ENCODE results near the gene ALDH1L1. TPM values are rescaled to one million over a fixed set of nuclear protein-coding genes. Genes with fewer than 3 reads are reported as not detected.

The ALDH1L1 gene
- total and polyA plus RNA-seq, 2 of the 13 experiments (the other 11 are each of a cell fraction or from before 2014, with no cell fraction given) = 11.2 to 28.7 TPM

DNA sequence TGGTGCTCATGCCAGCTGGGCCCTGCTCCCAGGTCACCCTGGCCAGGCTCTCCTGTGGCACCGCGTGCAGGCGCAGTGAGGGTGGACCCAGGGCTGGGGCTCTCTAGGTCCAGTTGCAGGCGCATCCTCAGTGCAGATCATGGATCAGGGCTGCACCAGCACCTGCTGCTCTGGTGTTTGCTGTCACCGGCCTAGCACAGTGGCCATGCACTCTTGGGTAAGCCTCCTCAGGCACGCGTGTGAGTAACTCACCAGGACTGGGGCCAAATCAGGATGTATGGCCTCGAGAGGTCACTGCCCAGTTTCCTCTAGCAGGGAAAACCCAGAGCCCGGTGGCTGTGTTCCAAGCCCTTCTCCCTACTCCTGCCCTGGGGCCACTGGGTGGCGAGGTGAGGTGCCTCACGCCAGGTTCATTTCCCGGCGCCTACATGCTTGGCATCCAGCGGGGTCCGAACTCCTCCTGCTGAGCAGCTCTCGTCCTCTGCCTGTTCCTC is 50.9 kb downstream of the ALDH1L1 start:
- TF ChIP-seq KLF15 (CRISPR knock-in tag; IDR thresholded peaks at IDR 0.05; ENCODE audit: borderline replicate concordance) (no peak), BORCS8-MEF2B (CRISPR knock-in tag; IDR thresholded peaks at IDR 0.05) (no peak), ZKSCAN8 (CRISPR knock-in tag; IDR thresholded peaks at IDR 0.05; ENCODE audit: borderline replicate concordance) (no peak), NR2C2 (CRISPR knock-in tag; IDR thresholded peaks at IDR 0.05; ENCODE audit: borderline replicate concordance) (no peak), ZNF614 (CRISPR knock-in tag; IDR thresholded peaks at IDR 0.05; ENCODE audit: borderline replicate concordance) (no peak), NFE2 (CRISPR knock-in tag; IDR thresholded peaks at IDR 0.05) (no peak), ZNF839 (CRISPR knock-in tag; IDR thresholded peaks at IDR 0.05; ENCODE audit: borderline replicate concordance) (no peak), MEF2D (CRISPR knock-in tag; IDR thresholded peaks at IDR 0.05) (no peak)
- TF ChIP-seq, protein P1, sequence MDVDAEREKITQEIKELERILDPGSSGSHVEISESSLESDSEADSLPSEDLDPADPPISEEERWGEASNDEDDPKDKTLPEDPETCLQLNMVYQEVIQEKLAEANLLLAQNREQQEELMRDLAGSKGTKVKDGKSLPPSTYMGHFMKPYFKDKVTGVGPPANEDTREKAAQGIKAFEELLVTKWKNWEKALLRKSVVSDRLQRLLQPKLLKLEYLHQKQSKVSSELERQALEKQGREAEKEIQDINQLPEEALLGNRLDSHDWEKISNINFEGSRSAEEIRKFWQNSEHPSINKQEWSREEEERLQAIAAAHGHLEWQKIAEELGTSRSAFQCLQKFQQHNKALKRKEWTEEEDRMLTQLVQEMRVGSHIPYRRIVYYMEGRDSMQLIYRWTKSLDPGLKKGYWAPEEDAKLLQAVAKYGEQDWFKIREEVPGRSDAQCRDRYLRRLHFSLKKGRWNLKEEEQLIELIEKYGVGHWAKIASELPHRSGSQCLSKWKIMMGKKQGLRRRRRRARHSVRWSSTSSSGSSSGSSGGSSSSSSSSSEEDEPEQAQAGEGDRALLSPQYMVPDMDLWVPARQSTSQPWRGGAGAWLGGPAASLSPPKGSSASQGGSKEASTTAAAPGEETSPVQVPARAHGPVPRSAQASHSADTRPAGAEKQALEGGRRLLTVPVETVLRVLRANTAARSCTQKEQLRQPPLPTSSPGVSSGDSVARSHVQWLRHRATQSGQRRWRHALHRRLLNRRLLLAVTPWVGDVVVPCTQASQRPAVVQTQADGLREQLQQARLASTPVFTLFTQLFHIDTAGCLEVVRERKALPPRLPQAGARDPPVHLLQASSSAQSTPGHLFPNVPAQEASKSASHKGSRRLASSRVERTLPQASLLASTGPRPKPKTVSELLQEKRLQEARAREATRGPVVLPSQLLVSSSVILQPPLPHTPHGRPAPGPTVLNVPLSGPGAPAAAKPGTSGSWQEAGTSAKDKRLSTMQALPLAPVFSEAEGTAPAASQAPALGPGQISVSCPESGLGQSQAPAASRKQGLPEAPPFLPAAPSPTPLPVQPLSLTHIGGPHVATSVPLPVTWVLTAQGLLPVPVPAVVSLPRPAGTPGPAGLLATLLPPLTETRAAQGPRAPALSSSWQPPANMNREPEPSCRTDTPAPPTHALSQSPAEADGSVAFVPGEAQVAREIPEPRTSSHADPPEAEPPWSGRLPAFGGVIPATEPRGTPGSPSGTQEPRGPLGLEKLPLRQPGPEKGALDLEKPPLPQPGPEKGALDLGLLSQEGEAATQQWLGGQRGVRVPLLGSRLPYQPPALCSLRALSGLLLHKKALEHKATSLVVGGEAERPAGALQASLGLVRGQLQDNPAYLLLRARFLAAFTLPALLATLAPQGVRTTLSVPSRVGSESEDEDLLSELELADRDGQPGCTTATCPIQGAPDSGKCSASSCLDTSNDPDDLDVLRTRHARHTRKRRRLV (CRISPR knock-in tag; IDR thresholded peaks at IDR 0.05) = no peak
- TF ChIP-seq, protein P2, sequence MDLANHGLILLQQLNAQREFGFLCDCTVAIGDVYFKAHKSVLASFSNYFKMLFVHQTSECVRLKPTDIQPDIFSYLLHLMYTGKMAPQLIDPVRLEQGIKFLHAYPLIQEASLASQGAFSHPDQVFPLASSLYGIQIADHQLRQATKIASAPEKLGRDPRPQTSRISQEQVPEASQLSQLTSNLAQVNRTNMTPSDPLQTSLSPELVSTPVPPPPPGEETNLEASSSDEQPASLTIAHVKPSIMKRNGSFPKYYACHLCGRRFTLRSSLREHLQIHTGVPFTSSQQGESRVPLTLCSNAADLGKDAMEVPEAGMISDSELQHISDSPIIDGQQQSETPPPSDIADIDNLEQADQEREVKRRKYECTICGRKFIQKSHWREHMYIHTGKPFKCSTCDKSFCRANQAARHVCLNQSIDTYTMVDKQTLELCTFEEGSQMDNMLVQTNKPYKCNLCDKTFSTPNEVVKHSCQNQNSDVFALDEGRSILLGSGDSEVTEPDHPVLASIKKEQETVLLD (CRISPR knock-in tag; IDR thresholded peaks at IDR 0.05; ENCODE audit: low read depth) = no peak
- H3K4me2 ChIP-seq (ENCODE audit: low read depth, low read length) = no peak overlapping the region
- CTCF ChIA-PET (ENCODE audit: low intra/inter-chr PET ratio, low total read pairs) = no interaction called here
- FAIRE-seq = no peak
- no peaks in the 10 kb centered on the region for H3K36me3 ChIP-seq (replicated peaks in 1 of 2; ENCODE audit: control insufficient read depth in 1 of 2, insufficient read depth in 2 of 2, low read length in 2 of 2)
- WGBS (ENCODE audit: low lambda C conversion rate) = 84% methylated on average over 11 of the region's 16 CpGs
- no peak for ATAC-seq
- in situ Hi-C loops (cut with HindIII; ENCODE audit: extremely low pct_ligation_motif_present, low pct_unique_long_range_greater_than_20kb) = loop anchor here (25.0 kb wide), 1 partner anchor 233 kb away; the partner anchor contains the start of gene KLF15
- no peak overlapping the region for H3K4me3 ChIP-seq (replicated peaks in 1 of 3; ENCODE audit: insufficient read depth in 1 of 3, low read depth in 2 of 3, low read length in 3 of 3)
- no peaks in the 10 kb centered on the region for H3K9me3 ChIP-seq (ENCODE audit: low read length)
- H3K27me3 ChIP-seq (ENCODE audit: control insufficient read depth in 1 of 2, insufficient read depth in 2 of 2, low read length in 2 of 2) = no peaks in the 10 kb centered on the region
- H4K20me1 ChIP-seq (ENCODE audit: insufficient read depth, low read length) = no peaks in the 10 kb centered on the region
- H2AFZ ChIP-seq (ENCODE audit: low read length) = no peak overlapping the region
- no peak overlapping the region for H3K9ac ChIP-seq (ENCODE audit: insufficient read depth, low read depth, low read length)
- POLR2A ChIA-PET = no interaction called here
- no TSS peak for BruUV-seq (replicated peaks)
- H3K4me1 ChIP-seq (ENCODE audit: insufficient read depth, low read length) = peaks cover 10% of the 10 kb centered on the region
- intact Hi-C loops (cut with micrococcal nuclease; ENCODE audit: unreplicated experiment) = no loop called here
- H3K27ac ChIP-seq (ENCODE audit: extremely low read length, insufficient read depth, low read length) = no peak overlapping the region
- no peak for DNase-seq (ENCODE audit: low spot score)
- no peaks in the 10 kb centered on the region for H3K79me2 ChIP-seq (ENCODE audit: insufficient read depth, low read length)

Measured in HepG2 (cell line).